ENCODE data around the gene MCC.

Gene MCC

GRCh38 chr5:113317636-113318035 lies 170.6 kb downstream of the MCC start:
- DNase-seq = no peak
- Histone ChIP-seq H4K20me1 (ENCODE audit: insufficient read depth, low read length) (no peaks in the 10 kb centered on the region), H3F3A (ENCODE audit: insufficient read depth, low read length) (peaks cover 27% of the 10 kb centered on the region), H3K36me3 (replicated peaks; ENCODE audit: insufficient read depth, low read length) (no peaks in the 10 kb centered on the region), H3K9me2 (replicated peaks; ENCODE audit: insufficient read depth, low read length) (no peaks in the 10 kb centered on the region), H3K4me1 (ENCODE audit: low read length) (peaks cover 32% of the 10 kb centered on the region), H3K4me2 (ENCODE audit: low read depth, low read length) (no peak overlapping the region), H3K9ac (ENCODE audit: low read length) (no peak overlapping the region), H3K27me3 (replicated peaks; ENCODE audit: insufficient read depth, low read length) (no peaks in the 10 kb centered on the region), H3K79me2 (ENCODE audit: low read length) (no peaks in the 10 kb centered on the region), H3K27ac (ENCODE audit: low read length) (no peak overlapping the region), H3K9me3 (replicated peaks; ENCODE audit: insufficient read depth, low read length) (no peaks in the 10 kb centered on the region), H3K4me3 (ENCODE audit: low read length) (no peak overlapping the region), H2AFZ (ENCODE audit: low read length) (no peak overlapping the region)
- no peak for TF ChIP-seq CTCF (IDR thresholded peaks at IDR 0.05; ENCODE audit: low read length)

GRCh38 chr5:113311301-113311700 lies 177.0 kb downstream of the MCC start:
- no peaks in the 10 kb centered on the region for H3K79me2 ChIP-seq (ENCODE audit: low read length)
- no peak overlapping the region for H3K4me2 ChIP-seq (ENCODE audit: low read depth, low read length)
- H3K9me2 ChIP-seq (replicated peaks; ENCODE audit: insufficient read depth, low read length) = no peaks in the 10 kb centered on the region
- H3K4me3 ChIP-seq (ENCODE audit: low read length) = no peak overlapping the region
- no peak overlapping the region for H3K9ac ChIP-seq (ENCODE audit: low read length)
- H3K9me3 ChIP-seq (replicated peaks; ENCODE audit: insufficient read depth, low read length) = no peaks in the 10 kb centered on the region
- H3K27me3 ChIP-seq (replicated peaks; ENCODE audit: insufficient read depth, low read length) = no peaks in the 10 kb centered on the region
- no peak for DNase-seq
- H2AFZ ChIP-seq (ENCODE audit: low read length) = no peak overlapping the region
- H3K27ac ChIP-seq (ENCODE audit: low read length) = no peak overlapping the region
- TF ChIP-seq EZH2phosphoT487 (IDR thresholded peaks at IDR 0.05; ENCODE audit: low read length) (no peak), EZH2 (optimal IDR thresholded peaks at IDR 0.05; ENCODE audit: low read depth, low read length) (no peak), CTCF (IDR thresholded peaks at IDR 0.05; ENCODE audit: low read length) (no peak)
- no peaks in the 10 kb centered on the region for H3K36me3 ChIP-seq (replicated peaks; ENCODE audit: insufficient read depth, low read length)
- no peaks in the 10 kb centered on the region for H3F3A ChIP-seq (ENCODE audit: insufficient read depth, low read length)
- no peaks in the 10 kb centered on the region for H3K4me1 ChIP-seq (ENCODE audit: low read length)
- no peaks in the 10 kb centered on the region for H4K20me1 ChIP-seq (ENCODE audit: insufficient read depth, low read length)

GRCh38 chr5:113302120-113302519 lies 186.1 kb downstream of the MCC start:
- Histone ChIP-seq H3K4me2 (ENCODE audit: low read depth, low read length) (no peak overlapping the region), H3K79me2 (ENCODE audit: low read length) (no peaks in the 10 kb centered on the region), H3K27me3 (replicated peaks; ENCODE audit: insufficient read depth, low read length) (no peaks in the 10 kb centered on the region), H3K9me2 (replicated peaks; ENCODE audit: insufficient read depth, low read length) (no peaks in the 10 kb centered on the region), H3K36me3 (replicated peaks; ENCODE audit: insufficient read depth, low read length) (no peaks in the 10 kb centered on the region), H3K9ac (ENCODE audit: low read length) (no peak overlapping the region), H3F3A (ENCODE audit: insufficient read depth, low read length) (no peaks in the 10 kb centered on the region), H2AFZ (ENCODE audit: low read length) (no peak overlapping the region), H3K9me3 (replicated peaks; ENCODE audit: insufficient read depth, low read length) (no peaks in the 10 kb centered on the region), H3K27ac (ENCODE audit: low read length) (no peak overlapping the region), H3K4me1 (ENCODE audit: low read length) (no peaks in the 10 kb centered on the region), H4K20me1 (ENCODE audit: insufficient read depth, low read length) (no peaks in the 10 kb centered on the region), H3K4me3 (ENCODE audit: low read length) (no peak overlapping the region)
- TF ChIP-seq EZH2phosphoT487 (IDR thresholded peaks at IDR 0.05; ENCODE audit: low read length) = no peak
- TF ChIP-seq EZH2 (optimal IDR thresholded peaks at IDR 0.05; ENCODE audit: low read depth, low read length) = no peak
- no peak for TF ChIP-seq CTCF (IDR thresholded peaks at IDR 0.05; ENCODE audit: low read length)
- DNase-seq = peak; percentile 28

All from MM.1S (cell line).